HG02943 (cell line): ENCODE data around the gene TMEM132C.

ENCODE experiments used
- ATAC-seq: cut with Tn5 transposase; IDR thresholded peaks from one replicate; pipeline ENCODE4 v1.9.1; 2021; ENCODE audit warnings: mild to moderate bottlenecking, low read depth, moderate library complexity; ENCODE audit not compliant: unreplicated experiment

The TMEM132C gene

GRCh38 chr12:128286970-128287369 is 20.0 kb downstream of the TMEM132C start:
- no peak for ATAC-seq

GRCh38 chr12:128288357-128288756 is 21.4 kb downstream of the TMEM132C start:
- ATAC-seq = no peak

DNA sequence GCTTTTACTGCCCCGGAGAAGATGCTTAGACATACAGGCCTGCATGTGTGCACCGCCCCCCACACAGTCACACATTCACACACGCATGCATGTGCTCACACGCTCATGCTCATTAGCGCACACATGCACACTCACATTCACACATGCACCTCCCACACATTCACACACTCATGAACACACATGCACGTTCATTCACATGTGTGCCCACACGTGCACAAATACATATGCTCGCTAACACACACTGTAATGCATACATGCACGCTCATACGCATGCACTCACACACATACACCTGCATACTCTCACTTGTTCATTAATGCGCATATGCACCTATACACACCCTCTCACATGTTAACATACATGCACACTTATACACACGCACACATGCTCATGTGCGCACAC is 21.9 kb downstream of the TMEM132C start:
- ATAC-seq = no peak

GRCh38 chr12:128290938-128291337 is 24.0 kb downstream of the TMEM132C start:
- ATAC-seq = no peak

DNA sequence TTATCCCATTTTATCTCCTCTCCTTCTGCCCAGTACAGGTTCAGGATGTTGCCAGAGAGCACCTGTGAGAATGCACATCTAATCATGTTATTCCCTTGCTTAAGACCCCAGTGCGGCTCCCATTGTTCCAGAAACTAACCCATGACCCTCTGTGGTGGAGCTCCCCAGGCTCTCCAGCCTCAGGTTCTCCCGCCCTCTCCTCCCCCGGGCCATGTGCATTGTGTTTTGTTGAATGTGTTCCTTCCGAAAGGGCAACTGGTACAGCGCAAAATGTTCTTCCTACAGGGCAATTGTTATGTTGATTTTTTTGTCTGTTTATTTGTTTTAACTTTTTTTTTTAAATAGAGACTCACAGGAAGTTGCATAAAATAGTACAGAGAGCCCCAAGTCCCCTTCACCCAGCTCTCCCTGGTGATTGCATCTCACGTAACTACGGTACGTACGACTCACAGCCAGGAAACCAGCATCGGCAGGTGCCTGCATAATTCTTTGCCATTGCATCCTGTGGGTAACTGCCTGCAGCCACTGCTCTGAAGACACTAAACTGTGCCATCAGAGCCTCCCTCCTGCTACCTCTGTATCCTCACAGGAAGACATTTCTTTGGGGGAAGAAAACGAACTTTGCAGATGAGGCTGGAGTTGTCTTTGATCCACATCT is 31.2 kb downstream of the TMEM132C start:
- ATAC-seq = no peak

GRCh38 chr12:128305336-128305892 is 38.4 kb downstream of the TMEM132C start:
- ATAC-seq = no peak

- no peak for ATAC-seq
Observed at GRCh38 chr12:128307791-128308190, 40.8 kb downstream of the TMEM132C start.

DNA sequence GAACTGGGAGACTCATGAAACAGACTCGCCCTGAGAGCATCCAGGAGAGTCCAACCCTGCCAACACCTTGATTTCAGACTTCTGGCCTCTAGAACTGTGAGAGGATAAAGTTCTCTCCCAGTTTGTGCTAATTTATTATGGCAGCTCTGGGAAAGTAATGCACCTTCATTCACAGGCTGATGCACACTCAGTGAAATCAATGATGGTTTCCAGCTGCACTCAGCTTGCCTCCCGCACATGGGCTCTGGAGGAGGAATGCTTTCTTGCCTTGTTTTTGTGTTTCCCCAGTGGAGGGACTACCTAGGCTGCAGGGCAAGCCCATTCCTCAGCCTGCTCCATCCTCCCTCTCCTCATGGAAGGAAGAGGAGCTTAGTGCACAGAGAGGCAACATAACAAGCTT is 45.7 kb downstream of the TMEM132C start:
- ATAC-seq = no peak

DNA sequence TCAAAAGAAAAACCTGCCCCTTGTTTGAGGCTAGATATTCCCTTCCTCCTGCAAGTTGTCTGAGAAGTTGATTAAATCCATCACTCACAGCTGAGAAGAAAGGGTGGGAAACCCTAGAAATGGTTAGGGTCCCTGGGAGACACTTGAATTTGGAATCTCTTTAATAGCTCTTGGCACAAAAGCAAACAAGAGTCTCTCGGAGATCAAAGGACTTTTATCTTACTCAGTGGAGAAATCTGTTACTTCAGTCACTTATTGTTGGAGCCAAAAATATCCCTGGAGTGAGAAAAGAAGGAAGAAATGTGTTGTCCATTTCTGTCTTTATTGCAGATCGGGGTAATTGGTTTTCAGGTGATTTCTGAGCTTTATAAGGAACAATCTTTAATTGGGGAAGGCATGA is 47.0 kb downstream of the TMEM132C start:
- ATAC-seq = no peak

GRCh38 chr12:128314611-128315010 is 47.6 kb downstream of the TMEM132C start:
- no peak for ATAC-seq

DNA sequence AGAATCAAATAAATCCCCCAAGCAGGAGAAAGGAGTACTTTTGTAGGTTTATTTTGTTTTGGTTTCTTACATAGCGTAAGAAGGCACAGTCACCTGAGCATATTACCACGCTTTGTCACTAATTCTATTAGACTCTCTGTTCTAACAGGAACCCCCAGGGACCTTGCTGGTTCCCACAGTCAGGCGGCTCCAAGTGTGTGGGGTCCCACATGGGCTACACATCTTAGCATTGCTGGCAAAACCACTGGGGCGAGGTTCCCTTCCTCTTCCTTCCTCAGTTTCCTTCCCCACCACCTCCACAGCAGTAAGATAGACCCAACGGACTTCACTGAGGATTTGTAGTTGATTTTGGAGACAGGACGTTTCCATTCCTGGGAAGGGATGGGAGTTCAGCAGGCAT is 49.1 kb downstream of the TMEM132C start:
- ATAC-seq = no peak

DNA sequence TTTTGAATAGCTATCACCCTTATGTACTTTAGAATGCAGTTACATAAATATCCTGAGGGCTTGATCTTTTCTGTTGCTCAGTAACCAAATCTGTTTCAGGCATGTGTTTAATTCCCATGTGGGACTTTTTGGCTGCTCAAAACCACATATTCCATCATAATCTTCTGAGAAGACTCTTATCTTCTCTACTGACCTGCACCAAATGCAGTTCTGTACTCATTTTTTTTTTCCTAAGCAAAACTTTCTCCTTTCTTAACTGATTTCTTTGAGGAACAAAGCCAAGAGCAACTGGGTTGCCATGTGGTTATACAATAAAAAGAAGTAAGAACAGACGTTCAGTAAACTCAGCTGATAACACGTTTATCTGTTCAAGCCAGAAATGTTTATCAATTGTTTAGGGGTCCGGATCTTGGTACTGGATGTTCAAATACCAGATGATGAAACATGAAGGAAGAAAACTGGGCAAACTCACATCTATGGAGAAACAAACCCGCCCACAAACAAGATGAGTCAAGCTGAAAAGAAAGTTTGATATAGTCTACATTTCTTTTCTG is 50.1 kb downstream of the TMEM132C start:
- ATAC-seq = no peak

DNA sequence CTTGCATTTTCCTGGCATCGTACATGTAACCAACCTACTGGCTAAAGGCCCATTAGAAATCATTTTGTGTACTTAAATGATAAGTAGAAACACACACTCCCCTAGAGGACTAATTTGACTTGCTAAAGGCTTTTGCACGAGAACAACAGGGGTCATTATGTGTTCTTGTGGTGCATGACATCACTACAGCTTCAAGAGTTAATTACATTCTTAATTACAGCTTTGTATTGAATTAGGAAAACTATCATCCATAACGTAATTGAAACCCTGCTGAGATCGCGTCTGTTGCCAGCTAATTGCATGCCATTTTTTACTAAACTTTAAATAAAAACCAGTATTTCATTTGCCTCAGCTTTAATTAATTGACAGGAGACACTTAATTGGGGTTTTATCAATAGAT is 51.4 kb downstream of the TMEM132C start:
- no peak for ATAC-seq

DNA sequence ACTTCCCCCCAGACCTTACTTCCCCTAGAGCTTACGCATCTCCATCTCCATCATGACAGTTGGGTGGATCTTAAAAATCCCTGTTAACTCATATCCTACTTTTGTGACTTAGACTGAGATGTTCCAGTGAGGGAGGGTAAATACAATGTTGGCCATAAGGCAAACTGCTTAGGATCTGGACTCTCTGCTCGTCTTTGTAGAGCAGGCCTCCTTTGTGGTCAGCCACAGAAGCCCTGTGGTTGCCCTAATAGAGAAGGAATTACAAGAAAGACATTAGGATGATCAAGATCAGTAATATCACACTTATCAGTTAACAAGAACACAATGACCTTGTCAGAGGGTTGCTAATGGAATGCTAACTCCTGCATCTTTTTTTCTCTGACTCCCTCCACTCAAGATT is 52.0 kb downstream of the TMEM132C start:
- no peak for ATAC-seq

DNA sequence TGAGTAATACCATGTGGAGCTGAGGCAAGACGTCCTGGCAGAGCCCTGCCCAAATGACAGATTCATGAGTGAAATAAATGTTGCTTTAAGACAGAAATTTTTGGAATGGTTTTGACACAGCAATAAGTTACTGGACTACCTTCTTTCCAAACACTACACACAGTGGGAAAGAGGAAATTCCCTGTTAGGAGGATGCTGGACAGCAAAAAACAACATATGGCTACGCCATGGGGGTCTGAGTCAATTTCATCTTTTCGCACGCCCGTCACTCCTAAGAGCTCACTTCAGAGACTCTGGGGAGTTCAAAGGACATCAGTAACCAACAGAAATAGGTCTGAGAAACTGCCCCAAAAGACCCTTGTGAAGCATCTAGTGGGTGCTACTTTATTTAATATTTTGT is 55.4 kb downstream of the TMEM132C start:
- ATAC-seq = no peak

DNA sequence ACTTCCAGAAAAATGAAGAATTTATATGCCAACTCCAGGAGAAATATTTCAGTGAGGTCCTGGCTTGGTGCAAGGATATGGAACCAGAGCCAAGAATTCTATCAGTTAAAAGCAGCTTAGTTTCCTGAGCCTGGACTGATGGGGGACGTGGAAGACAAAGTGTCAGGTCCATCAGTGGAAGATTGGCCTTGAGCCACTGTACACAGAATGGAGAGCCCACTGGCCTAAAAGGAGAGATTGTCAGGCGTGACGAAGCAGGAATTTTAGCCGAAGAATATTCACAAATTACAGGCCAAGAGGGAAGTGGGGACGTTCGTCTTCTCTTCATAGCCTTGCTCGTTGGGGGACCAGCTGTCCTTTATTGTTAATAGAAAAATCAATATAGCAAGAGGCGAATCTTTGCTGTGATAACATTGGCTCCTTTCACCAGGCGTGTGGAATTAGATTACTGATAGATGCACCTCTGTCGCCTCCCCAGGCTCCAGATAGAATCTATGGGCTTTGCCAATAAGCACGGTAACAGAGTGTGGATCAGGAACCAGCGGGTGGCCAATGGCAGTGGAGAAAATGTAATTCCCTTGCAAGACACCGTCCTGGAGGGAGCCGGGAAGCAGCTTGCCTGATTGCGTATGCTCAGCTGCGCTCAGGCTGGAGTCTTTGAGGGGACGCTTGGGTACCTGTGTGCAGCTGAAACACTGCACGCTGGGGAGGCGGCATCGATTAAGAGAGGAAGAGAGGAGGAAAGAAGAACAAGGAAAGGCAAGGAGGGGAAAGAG is 56.4 kb downstream of the TMEM132C start:
- ATAC-seq = no peak

DNA sequence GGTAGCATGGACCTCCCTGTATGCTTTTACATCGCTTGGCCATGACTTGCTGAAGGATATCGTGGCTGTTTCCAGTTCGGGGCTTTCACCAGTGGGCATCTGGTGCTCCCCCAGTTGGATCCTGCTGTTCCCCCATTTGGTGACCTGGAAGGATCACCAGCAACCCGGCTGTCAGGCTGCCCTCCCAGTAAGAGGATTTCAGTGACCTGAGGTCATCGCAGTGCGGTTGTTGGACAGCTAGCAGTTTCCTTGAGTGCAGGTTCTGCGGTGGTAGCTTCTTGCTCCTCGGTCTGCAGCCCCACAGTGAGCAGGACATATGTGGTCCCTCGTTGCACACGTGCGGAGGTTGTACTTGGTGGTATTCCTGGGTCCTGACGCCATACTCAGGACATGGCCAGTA is 58.7 kb downstream of the TMEM132C start:
- no peak for ATAC-seq

- no peak for ATAC-seq
Observed at GRCh38 chr12:128326406-128326805, 59.4 kb downstream of the TMEM132C start.

GRCh38 chr12:128328961-128329360 is 62.0 kb downstream of the TMEM132C start:
- no peak for ATAC-seq

GRCh38 chr12:128336204-128337070 is 69.5 kb downstream of the TMEM132C start:
- no peak for ATAC-seq

DNA sequence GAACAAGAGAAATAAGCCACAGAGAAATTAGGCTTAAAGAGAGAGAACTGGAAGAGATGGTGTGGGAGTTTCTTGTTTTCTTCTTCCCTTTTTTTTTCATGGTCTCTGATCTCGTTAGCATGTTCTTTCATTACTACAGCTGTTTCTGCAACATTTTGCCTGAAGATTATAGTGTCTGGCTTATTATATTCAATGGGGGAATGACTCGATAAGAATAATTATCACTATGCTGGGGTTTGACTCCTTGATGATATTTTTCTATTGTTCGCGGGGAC is 70.0 kb downstream of the TMEM132C start:
- ATAC-seq = no peak
